PC-3 (cell line): ENCODE data around the gene SETD1A. TPM values are rescaled to one million over a fixed set of nuclear protein-coding genes. Genes with fewer than 3 reads are reported as not detected.

Source experiments
- ATAC-seq: fragments of 200-7000 bp; cut with Tn5 transposase; 2 replicates; pipeline ENCODE4 v1.9.1; 2020; ENCODE audit warnings: mild to moderate bottlenecking, moderate library complexity
- BruUV-seq: library from RNA; stranded (reverse); fragments of 400-500 nt; replicated peaks from 2 replicates; lab custom pipeline; 2021; lab: Mats Ljungman, UMichigan
- CTCF ChIA-PET: fragments of 300-600 bp; sonication (Branson Sonifier 250); formaldehyde crosslinking; loops from one replicate; lab custom pipeline; 2022; ENCODE audit warnings: antibody characterized with exemption; lab: Charles Lee
- POLR2A ChIA-PET: fragments of 300-600 bp; sonication (Branson Sonifier 250); formaldehyde crosslinking; loops from one replicate; lab custom pipeline; 2022; ENCODE audit warnings: antibody characterized with exemption; ENCODE audit not compliant: unreplicated experiment; lab: Charles Lee
- DNase-seq: peaks from one replicate; pipeline ENCODE4 v3.0.0-alpha.2; 2015
- H2AFZ ChIP-seq: fragments of 300-600 bp; sonication (generic); 2 replicates; pipeline ENCODE4 v1.6.0; 2016; ENCODE audit warnings: antibody characterized with exemption, low read length
- H3F3A ChIP-seq: fragments of 300-600 bp; sonication (generic); one replicate; pipeline ENCODE4 v1.6.0; 2017; ENCODE audit warnings: antibody characterized with exemption, low read length, control low read depth, mild to moderate bottlenecking; ENCODE audit not compliant: unreplicated experiment
- H3K27ac ChIP-seq: fragments of 300-600 bp; sonication (generic); 2 replicates; pipeline ENCODE4 v1.5.1; 2016; ENCODE audit warnings: mild to moderate bottlenecking, low read length
- H3K27me3 ChIP-seq: fragments of 300-600 bp; sonication (generic); 2 replicates; pipeline ENCODE4 v1.6.1; 2016; ENCODE audit warnings: low read length, mixed read lengths
- H3K36me3 ChIP-seq: fragments of 300-600 bp; sonication (generic); 2 replicates; pipeline ENCODE4 v1.6.1; 2016; ENCODE audit warnings: low read depth, mixed run types, low read length, mixed read lengths
- H3K4me1 ChIP-seq: fragments of 300-600 bp; sonication (generic); 2 replicates; pipeline ENCODE4 v1.5.1; 2016; ENCODE audit warnings: low read length; ENCODE audit not compliant: insufficient read depth
- H3K4me2 ChIP-seq: fragments of 300-600 bp; sonication (generic); 2 replicates; pipeline ENCODE4 v1.6.0; 2016; ENCODE audit warnings: low read length
- H3K4me3 ChIP-seq: fragments of 300-600 bp; sonication (generic); 2 replicates; pipeline ENCODE4 v1.5.1; 2016; ENCODE audit warnings: mild to moderate bottlenecking, low read length, mixed read lengths
- H3K79me2 ChIP-seq: fragments of 300-600 bp; sonication (generic); 2 replicates; pipeline ENCODE4 v1.6.1; 2017; ENCODE audit warnings: low read length, mixed read lengths
- H3K9ac ChIP-seq: fragments of 300-600 bp; sonication (generic); 2 replicates; pipeline ENCODE4 v1.6.0; 2016; ENCODE audit warnings: mild to moderate bottlenecking, low read length
- H3K9me2 ChIP-seq: fragments of 300-600 bp; sonication (generic); replicated peaks from 2 replicates; pipeline ENCODE4 v1.6.1; 2016; ENCODE audit warnings: mixed run types, low read length, mixed read lengths
- H3K9me3 ChIP-seq: fragments of 300-600 bp; sonication (generic); 2 replicates; pipeline ENCODE4 v1.6.1; 2016; ENCODE audit warnings: low read length, mixed read lengths
- H4K20me1 ChIP-seq: fragments of 300-600 bp; sonication (generic); 2 replicates; pipeline ENCODE4 v1.6.1; 2016; ENCODE audit warnings: low read length, mixed read lengths
- EZH2 ChIP-seq: fragments of 300-600 bp; sonication (generic); IDR thresholded peaks from one replicate; pipeline ENCODE4 v1.6.1; 2017; ENCODE audit warnings: antibody characterized with exemption, mild to moderate bottlenecking, low read length; ENCODE audit not compliant: unreplicated experiment
- EZH2phosphoT487 ChIP-seq: fragments of 300-600 bp; sonication (generic); IDR thresholded peaks from 2 replicates; pipeline ENCODE4 v1.6.1; 2018; ENCODE audit warnings: mild to moderate bottlenecking, antibody characterized with exemption, low read length, borderline replicate concordance
- intact Hi-C: fragments of 100-400 bp; cut with micrococcal nuclease; formaldehyde crosslinking; loops from 2 replicates; pipeline ENCODE4 v1.9.0; 2023
- total RNA-seq: library from RNA; depleted of rRNA; stranded (reverse); fragments of >200 nt; gene quantifications from 2 replicates; pipeline ENCODE4 v1.2.3, GENCODE V29; 2014
- TF ChIP-seq, protein P1 (sequence below): fragments of 300-600 bp; sonication (generic); conservative IDR thresholded peaks from 2 replicates; pipeline ENCODE4 v1.5.1; 2017; ENCODE audit warnings: antibody characterized with exemption, low read depth, mild to moderate bottlenecking, low read length

SETD1A gene
- total RNA-seq, 1 experiment from 2014 or later, result 7.9 TPM

DNA sequence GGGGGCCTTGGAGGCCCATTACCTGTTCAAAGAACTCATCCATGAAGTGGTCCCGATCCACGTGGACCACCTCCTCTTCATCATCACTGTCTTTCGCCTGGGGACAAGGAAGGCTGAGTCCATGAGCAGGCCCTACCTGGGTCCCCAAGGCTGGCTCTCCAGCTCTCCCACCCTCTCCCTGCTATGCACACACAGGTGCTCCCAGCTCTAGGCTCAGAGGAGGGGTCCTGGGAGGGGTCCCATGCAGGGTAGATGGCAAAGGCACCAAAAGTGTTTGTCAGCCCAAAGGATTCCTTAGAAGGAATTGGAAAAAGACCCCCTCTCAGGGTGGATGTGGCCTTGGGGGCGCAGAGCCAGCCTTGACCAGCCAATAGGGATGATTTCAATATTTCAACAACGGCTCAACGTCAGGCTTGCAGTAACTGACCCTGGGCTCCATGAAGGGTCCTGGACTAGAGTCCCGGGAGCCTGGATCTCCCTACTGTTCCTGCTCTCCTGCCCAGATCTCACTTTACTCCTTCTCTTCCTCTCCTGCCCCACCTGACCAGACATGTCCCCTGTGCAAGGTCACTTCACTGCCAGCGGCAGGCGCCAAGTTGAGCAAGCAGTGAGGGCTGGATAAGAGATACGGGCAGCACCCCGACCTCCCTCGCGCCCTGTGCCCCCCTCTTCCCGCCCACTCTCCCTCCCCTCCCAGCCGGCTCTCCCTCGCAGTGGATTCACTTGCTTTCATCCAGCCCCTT lies 44.1 kb downstream of the SETD1A start:
- H2AFZ ChIP-seq, result no peak overlapping the region
- H3K27me3 ChIP-seq, result no peaks in the 10 kb centered on the region
- no peaks in the 10 kb centered on the region for H3K9me2 ChIP-seq
- DNase-seq, result no peak
- H3F3A ChIP-seq, result no peaks in the 10 kb centered on the region
- H3K79me2 ChIP-seq, result no peaks in the 10 kb centered on the region
- no peaks in the 10 kb centered on the region for H3K9me3 ChIP-seq
- H3K4me1 ChIP-seq, result peaks cover 25% of the 10 kb centered on the region
- no peak overlapping the region for H3K9ac ChIP-seq
- CTCF ChIA-PET, result no interaction called here
- H4K20me1 ChIP-seq, result no peaks in the 10 kb centered on the region
- no peak for ATAC-seq
- POLR2A ChIA-PET, result no interaction called here
- H3K4me2 ChIP-seq, result no peak overlapping the region
- H3K4me3 ChIP-seq, result no peak overlapping the region
- H3K27ac ChIP-seq, result no peak overlapping the region
- TF ChIP-seq, protein P1, sequence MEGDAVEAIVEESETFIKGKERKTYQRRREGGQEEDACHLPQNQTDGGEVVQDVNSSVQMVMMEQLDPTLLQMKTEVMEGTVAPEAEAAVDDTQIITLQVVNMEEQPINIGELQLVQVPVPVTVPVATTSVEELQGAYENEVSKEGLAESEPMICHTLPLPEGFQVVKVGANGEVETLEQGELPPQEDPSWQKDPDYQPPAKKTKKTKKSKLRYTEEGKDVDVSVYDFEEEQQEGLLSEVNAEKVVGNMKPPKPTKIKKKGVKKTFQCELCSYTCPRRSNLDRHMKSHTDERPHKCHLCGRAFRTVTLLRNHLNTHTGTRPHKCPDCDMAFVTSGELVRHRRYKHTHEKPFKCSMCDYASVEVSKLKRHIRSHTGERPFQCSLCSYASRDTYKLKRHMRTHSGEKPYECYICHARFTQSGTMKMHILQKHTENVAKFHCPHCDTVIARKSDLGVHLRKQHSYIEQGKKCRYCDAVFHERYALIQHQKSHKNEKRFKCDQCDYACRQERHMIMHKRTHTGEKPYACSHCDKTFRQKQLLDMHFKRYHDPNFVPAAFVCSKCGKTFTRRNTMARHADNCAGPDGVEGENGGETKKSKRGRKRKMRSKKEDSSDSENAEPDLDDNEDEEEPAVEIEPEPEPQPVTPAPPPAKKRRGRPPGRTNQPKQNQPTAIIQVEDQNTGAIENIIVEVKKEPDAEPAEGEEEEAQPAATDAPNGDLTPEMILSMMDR, result no peak
- TF ChIP-seq EZH2, result no peak
- TF ChIP-seq EZH2phosphoT487, result no peak
- BruUV-seq, result no TSS peak
- intact Hi-C loops, result no loop called here
- no peaks in the 10 kb centered on the region for H3K36me3 ChIP-seq

DNA sequence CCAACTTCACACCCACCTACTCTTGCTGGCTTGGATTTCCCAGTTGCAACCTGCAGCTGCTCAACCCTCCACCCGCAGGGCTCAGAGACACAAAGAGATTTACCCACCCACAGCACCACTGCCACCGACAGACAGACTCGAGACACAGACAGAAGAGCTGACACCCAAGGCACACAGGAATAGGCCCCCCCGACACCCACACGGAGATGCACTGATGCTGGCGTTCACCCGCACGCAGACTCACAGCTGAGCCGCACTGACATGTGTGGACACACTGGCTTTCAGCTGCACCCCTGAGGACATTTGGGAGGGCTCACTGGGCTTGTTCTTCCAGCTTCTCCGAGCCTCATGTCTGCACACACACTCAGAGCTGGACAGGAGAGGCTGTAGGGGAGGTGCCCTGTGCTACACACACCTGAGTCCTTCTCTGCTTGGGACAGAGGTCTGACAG lies 44.7 kb downstream of the SETD1A start:
- no peak overlapping the region for H3K4me3 ChIP-seq
- TF ChIP-seq EZH2phosphoT487 (no peak), EZH2 (no peak)
- TF ChIP-seq, protein P1, result no peak
- no peak overlapping the region for H3K4me2 ChIP-seq
- H2AFZ ChIP-seq, result no peak overlapping the region
- H3K4me1 ChIP-seq, result peaks cover 24% of the 10 kb centered on the region
- no peaks in the 10 kb centered on the region for H4K20me1 ChIP-seq
- no peak for DNase-seq
- no peaks in the 10 kb centered on the region for H3K36me3 ChIP-seq
- intact Hi-C loops, result no loop called here
- H3F3A ChIP-seq, result no peaks in the 10 kb centered on the region
- no peaks in the 10 kb centered on the region for H3K9me3 ChIP-seq
- no TSS peak for BruUV-seq
- no peak for ATAC-seq
- H3K9me2 ChIP-seq, result no peaks in the 10 kb centered on the region
- POLR2A ChIA-PET, result interaction anchor here (0.5 kb wide), 1 partner anchor 140 kb away, joined by 4 read pairs; no protein-coding TSS in a partner anchor
- H3K27ac ChIP-seq, result no peak overlapping the region
- no peak overlapping the region for H3K9ac ChIP-seq
- H3K27me3 ChIP-seq, result no peaks in the 10 kb centered on the region
- no peaks in the 10 kb centered on the region for H3K79me2 ChIP-seq
- CTCF ChIA-PET, result no interaction called here

DNA sequence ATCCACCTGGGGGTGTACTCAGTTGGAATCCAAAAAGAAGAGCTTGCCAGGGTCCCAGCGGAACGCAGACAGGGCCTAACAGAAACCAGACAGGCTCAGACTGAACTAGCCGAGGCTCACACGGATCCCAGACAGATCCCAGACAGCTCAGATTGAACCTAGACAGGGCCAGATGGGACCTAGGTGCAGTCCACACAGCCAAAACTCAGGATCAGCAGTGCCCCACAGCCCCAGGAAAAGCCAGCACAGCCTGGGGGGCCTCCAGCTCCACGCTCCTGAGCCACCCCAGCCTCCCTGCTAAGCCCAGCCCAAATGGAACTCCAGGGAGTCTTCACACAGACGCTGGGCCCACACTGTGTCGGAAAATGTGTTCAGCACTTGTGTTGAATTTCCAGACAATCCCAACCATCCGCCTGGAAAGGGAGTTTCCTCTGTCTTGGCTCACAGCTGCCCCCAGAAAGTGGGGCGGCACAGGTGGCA lies 45.3 kb downstream of the SETD1A start:
- Histone ChIP-seq H3K36me3 (no peaks in the 10 kb centered on the region), H2AFZ (no peak overlapping the region), H4K20me1 (no peaks in the 10 kb centered on the region), H3K27me3 (no peaks in the 10 kb centered on the region), H3K9ac (no peak overlapping the region), H3K9me2 (no peaks in the 10 kb centered on the region), H3K4me2 (no peak overlapping the region), H3K9me3 (no peaks in the 10 kb centered on the region), H3K79me2 (no peaks in the 10 kb centered on the region), H3K27ac (no peak overlapping the region), H3F3A (no peaks in the 10 kb centered on the region), H3K4me3 (no peak overlapping the region), H3K4me1 (peaks cover 21% of the 10 kb centered on the region)
- TF ChIP-seq, protein P1, result no peak
- TF ChIP-seq EZH2 (no peak), EZH2phosphoT487 (no peak)
- ATAC-seq (no peak), DNase-seq (no peak)
- BruUV-seq, result no TSS peak
- POLR2A ChIA-PET, result interaction anchor here (0.5 kb wide), 1 partner anchor 139 kb away, joined by 4 read pairs; no protein-coding TSS in a partner anchor
- CTCF ChIA-PET, result no interaction called here
- intact Hi-C loops, result no loop called here
